Measurements from ENCODE around the gene GPR32.
A peak's percentile ranks its signal among the peaks of the same experiment; 100 is the strongest.

The GPR32 gene

DNA sequence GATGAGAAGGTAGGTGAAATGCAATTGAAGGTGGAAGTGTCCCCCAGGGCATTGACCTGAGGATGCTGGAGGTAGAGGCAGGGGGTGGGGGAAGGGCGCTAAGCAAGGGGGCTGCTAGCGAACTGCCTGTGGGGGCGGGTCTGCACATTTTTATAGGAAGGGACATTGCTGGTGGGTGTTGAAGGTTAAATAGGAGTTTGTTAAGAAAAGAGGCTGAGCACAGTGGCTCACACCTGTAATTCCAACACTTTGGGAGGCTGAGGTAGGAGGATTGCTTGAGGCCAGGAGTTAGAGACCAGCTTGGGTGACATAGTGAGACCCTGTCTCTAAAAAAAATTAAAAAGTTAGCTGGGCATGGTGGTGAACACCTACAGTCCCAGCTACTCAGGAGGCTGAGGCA lies 14.4 kb downstream of the GPR32 start:
- no peak for DNase-seq

DNA sequence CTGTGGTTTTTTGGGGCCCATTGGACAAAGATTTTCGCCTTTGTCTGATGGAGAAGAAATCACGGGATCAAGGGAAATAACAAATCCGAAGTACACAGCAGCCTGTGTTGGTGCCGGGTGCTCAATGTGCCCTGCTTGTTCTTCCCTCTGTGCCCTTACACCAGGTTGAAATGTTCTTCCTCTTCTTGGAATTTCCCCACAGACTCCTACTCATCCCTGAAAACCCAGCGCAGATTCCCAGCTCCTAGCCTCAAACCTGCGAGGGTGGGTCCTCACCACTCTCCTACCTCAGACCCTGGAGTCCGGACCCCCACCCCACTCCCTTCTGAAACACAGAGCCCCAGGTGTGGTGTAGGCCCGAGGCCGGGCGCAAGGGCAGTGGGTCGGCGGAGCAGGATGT lies 15.1 kb downstream of the GPR32 start:
- DNase-seq: no peak

DNA sequence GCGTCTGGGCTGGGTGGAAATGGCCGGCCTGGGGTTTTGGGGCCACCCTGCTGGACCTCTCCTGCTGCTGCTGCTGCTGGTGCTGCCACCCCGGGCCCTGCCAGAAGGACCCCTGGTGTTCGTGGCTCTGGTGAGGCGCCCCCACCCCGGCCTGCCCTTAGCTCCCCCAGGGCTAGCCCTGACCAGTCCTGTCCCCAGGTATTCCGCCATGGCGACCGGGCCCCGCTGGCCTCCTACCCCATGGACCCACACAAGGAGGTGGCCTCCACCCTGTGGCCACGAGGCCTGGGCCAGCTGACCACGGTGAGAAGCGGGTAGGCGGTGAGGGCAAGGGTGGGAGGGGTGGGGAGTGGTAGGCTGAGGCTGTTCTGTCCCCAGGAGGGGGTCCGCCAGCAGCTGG lies 20.1 kb downstream of the GPR32 start, which contains the start of gene ACP4:
TSS of gene ACP4 (plus strand) at position 20 of the 400 bp plus-strand sequence. CDS start at position 20, 0 bp downstream.
- DNase-seq: no peak

DNA sequence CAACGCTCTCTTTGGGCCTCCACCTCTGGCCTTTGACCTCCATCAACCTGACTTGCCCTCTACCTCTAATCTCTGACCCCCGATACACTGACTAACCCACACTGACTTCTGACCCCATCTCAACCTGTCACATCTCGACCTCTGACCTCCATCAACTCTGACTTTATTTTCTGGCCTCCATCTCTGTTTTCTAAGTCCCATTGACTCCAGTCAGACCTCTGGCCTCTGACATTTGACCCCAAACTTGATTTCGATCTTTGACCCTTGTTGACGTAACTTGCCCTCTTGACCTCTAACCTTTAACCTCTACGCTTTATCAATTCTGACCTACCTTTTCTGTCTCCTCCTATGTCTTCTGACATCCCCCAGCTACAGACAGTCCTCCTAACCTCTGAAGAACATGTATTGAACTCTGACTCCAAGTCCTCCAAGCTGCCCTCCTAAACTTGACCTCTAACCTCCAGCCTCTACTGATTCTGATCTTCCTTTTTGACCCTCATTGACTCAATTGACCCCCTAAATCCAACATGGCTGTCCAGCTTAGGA lies 20.7 kb downstream of the GPR32 start:
- no peak for DNase-seq

DNA sequence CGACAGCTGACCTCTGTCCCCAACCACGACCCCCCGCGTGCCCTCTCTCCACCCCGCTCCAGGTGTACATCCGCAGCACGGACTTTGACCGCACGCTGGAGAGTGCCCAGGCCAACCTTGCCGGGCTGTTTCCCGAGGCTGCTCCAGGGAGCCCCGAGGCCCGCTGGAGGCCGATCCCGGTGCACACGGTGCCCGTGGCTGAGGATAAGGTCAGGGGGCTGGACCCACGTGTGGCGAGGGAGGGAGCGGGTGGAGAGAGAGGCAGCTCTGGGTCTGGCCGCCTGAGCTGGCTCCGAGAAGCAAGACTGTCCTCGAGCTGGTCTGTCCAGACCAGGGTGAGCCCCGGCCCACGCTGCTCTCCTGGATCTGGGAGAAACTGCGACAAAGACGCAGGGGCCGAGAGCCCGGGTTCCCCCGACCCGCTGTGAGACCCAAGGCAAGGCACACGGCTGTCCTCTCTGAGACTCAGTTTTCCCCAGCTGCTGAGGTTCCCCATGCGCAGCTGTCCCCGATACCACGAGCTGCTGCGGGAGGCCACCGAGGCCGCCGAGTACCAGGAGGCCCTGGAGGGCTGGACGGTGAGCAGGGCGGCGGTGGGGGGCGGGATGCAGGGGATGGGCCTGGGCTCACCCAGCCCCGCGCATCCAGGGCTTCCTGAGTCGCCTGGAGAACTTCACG lies 21.5 kb downstream of the GPR32 start:
- no peak for DNase-seq

DNA sequence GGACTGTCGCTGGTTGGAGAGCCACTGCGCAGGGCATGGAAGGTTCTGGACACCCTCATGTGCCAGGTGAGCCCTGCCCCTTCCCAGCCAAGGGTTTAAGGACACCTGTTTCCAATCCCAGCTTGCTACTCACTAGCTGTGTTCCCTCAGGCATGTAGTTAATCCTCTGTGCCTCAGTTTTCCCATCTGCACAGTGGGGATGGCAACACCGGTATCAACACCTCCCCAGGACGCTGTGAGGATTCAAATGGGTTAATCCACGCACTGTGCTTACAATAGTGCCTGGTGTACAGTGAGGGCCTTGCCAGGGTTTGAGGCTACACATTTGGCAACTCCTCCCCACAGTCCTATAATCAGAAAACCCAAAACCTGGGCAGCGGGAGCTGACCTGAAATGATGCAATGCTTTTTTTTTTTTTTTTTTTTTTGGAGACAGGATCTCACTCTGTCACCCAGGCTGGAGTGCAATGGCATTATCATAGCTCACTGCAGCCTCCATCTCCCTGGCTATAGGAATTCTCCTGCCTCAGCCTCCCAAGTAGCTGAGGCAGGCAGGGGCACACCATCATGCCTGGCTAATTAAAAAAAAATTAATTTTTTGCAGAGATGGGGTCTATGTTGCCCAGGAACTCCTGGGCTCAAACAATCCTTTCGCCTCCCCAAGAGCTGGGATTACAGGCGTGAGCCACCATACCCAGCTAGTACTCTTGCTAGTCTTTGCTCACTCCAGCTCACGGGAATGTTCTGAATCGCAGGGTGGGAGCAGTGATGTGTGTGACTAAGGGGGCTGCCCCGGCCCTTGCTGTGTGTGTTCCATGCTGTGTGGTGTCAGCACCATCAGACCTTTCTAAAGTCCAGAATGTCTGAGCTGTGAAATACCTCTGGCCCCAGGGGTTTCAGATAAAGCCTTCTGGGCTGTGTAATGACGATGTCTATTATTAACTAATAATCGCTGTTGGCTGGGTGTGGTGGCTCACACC lies 22.3 kb downstream of the GPR32 start:
- no peak for DNase-seq

DNA sequence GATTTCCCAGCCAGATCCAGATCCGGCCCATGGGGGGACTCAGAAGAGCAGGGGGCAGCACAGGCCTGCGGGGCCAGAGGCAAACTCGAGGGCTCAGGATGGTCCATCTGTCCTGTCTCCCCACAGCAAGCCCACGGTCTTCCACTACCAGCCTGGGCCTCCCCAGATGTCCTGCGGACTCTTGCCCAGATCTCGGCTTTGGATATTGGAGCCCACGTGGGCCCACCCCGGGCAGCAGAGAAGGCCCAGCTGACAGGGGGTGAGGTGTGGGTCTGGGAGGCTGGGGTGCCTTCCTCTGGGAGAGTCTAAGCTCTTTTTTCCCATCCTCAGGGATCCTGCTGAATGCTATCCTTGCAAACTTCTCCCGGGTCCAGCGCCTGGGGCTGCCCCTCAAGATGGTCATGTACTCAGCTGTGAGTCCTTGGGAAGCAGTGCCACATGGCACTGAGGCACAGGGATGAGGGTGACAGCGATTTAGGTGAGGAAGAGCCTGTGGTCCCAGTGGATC lies 23.3 kb downstream of the GPR32 start:
- DNase-seq: no peak

DNA sequence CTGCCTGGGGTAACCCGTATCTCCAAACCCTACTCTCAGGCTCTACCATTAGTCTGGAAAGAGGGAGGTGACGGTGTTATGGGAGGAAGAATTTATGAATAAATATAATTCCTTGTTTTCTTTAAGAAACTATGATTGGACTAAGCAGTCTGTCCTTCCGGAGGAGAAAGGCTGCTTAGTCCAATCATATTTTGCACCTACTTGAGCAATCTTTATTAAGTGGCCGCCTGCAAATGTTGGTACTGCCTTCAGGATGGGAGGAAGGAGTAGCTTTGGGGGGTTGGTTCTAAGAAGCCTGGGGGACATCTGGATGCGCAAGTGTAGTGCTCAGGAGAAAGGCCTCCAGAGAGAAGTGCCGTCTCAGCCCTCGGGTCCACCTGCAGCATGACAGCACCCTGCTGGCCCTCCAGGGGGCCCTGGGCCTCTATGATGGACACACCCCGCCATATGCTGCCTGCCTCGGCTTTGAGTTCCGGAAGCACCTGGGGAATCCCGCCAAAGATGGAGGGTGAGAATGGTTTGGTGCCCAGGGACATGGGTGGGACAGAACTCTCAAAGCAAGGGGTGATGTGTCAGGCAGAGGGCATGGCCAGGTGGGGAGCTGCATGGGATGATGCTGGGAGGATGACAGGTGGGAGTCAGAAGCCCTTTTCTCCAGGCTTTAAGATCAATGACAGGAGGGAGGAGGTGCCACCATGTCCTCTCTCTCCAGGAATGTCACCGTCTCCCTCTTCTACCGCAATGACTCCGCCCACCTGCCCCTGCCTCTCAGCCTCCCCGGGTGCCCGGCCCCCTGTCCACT lies 24.0 kb downstream of the GPR32 start:
- DNase-seq: no peak

DNA sequence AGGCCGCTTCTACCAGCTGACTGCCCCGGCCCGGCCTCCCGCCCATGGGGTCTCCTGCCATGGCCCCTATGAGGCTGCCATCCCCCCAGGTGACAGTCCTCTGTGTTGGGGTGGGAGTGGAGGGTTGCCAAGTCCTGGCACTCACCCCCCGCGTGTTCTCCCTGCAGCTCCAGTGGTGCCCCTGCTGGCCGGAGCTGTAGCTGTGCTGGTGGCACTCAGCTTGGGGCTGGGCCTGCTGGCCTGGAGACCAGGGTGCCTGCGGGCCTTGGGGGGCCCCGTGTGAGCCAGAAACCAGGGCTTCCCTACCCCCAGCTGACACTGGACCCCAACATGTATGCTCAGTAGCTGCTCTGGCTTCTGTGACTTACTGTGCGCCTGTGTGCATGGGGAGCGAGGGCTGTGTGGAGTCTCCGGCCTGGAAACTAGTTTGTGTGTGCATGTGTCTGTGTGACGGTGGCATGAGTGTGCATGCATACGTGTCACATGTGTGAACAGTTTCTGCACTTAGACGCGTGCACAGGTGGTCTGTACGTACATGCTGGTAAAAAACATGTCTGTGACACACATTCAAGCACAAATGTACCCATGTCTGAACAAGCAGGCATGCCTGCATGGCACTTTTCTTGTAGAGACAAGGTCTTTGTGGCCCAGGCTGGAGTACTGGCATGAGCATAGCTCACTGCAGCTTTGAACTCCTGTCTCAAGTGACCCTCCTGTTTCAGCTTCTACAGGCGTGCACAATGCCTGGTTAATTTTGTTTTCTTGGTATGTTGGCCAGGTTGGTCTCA lies 24.8 kb downstream of the GPR32 start:
- peak in 1 of 4 experiments; percentile 29 for DNase-seq

DNA sequence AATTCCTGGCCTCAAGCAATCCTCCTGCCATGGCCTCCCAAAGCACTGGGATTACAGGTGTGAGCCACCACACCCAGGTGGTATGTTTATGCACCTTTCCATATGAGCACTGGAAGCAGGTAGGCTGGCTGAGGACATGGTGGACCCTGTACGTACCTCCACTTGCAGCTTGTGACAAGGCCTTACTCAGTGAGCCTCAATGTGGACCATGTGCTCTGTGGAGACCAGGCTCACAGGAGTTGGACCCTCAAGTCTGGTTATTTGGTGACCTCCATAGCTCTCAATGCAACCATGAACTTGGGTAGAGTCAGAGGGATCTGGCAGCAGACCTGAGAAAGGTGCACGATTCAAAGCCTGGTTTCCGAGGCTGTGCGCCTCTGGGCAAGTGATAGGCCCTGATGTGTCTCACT lies 25.4 kb downstream of the GPR32 start:
- no peak for DNase-seq

DNA sequence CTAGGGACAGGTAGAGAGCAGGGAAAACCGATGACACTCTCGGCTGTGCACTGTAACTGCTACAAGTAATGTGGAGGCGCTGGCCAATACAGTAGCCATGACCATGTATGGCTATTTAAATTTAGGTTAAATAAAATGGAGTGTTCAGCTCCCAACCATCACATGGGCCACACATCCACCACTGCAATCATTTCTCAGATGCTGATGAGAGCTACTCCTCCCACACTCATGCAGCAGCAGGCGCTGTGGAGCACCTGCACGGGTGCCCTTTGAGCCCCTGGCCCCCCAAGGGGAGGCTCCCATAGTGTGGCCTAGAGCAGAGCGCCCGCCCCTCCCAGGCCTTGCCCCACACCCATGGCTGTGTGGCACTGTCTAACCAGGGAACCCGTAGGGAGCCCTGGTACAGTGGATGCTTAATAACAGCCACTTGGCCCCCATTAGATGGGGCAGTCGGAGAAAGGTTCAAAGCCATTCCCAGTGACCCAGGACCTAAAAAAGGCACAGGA lies 25.9 kb downstream of the GPR32 start:
- DNase-seq: no peak

DNA sequence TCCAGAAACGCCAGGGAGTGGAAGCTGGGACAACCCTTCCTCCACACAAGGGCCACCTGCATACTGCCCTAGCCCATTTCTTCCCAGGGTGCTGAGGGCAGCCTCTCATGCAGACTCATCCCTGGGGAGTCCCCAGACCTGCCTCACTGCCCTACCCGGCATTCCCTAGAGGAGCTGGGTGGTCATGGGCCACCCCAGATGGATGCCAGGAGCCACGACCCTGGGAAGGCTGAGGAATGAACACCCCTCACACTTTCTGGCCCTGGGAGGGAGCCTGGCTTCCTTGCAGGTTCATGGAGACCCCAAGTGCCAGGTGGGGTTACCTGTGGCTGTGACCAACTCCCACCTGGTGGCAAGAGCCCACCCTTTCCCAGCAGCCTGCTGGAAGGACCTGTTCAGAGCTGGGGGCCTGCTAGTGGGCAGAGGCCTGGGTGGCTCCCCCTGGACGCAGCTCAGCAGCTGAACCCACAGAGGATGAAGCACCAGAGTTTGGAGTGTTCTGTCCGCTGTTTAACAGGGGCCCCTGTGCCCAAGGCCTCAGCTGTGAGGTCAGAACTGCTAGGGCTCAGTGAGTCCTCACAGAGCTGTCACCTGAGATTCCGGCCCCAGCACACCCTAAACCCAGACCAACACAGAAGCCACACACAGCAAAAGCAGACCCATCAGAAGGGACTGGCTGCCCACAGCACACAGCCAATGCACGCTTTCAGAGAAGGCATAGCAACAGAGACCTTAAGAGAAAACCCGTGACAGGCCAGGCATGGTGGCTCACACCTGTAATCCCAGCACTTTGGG lies 26.6 kb downstream of the GPR32 start:
- no peak for DNase-seq

DNA sequence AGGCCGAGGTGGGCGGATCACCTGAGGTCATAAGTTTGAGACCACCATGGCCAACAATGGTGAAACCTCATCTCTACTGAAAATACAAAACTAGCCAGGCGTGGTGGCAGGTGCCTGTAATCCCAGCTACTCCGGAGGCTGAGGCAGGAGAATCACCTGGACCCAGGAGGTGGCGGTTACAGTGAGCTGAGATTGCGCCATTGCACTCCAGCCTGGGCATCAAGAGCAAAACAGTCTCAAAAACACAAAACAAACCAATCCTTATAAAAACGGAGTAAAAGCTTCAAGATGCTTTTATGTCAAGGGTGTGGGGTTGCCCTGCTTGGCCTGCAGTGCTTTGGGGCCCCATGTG lies 27.1 kb downstream of the GPR32 start:
- no peak for DNase-seq

DNA sequence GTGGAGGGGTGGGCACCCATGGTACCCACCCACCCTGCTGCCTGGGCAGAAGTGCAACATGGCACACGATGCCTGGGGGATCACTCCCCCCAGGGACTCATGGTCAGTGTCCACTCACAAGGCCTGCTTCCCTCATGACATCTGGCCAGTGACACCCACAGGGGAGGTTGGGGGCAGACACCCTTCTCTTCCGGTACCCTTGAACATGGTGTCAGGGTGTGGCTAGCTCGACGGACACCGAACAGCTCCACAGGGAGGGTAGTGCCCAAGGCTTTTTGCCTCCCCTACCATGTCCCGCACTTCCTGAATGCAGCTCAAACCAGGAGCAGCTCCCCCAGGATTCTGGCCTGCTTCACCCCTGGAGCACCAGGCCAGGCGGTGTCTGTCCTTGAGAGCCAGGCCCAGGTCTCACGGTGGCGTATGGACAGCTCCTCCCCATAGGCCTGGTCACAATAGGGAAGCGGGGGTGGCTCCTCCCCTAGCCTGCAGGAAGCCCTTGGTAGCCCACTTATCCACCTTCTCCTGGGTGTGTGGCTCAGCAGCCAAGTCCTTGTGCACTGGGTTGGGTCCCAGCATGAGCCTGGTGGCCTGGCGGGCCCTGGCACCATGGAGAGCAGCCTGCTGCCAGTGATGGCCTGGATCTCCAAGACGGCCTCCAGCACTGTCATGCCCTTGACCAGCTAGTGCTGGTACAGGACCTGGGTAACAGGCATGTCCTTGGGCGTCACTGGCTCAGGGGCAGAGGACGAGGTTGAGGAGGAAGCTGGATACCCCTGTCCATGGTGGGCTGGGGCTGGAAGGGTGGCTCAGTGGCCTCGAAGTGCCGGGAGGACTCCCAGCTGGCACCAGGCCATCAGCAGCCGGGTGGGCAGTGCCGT lies 27.8 kb downstream of the GPR32 start:
- DNase-seq: no peak

DNA sequence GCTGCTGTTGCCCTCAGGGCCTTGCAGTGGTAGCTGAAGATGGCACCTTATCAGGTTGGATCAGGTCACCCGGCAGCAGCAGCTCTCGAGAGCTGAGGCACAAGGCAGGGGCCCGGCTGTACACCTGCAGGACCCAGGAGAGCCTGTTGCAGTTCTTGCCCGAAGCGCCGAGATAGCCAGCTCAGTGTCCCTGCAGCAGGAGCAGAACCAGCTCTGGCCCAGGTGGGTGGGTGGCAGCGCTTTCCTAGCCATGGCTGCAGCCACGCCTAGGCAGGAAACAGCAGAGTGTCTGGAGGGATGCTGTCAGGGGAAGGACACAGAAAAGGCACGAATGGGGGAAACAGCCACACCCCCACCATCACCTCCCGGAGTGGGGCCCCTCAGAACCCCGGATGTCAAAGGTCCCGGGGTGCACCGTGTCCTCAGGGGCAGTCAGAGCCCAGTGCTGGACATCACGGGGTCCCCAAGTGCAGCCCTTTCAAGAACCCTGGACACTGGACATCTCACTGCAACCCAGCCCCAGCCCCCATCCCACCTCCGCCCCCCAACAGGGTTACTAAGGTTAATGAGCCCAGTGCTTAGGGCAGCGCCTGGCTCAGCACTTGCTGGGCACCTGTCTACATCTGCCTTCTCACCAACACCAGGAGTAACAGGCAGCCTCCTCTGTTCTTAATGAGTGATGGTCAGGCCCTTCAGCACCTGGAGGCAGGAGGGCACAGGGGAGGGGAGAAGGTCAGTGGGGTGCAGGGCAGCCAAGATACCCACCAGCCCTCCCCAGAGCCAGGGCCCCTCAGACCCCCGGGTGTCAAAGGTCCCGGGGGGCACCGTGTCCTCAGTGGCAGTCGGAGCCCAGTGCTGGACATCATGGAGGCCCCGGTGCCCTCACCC lies 28.6 kb downstream of the GPR32 start:
- DNase-seq: no peak

DNA sequence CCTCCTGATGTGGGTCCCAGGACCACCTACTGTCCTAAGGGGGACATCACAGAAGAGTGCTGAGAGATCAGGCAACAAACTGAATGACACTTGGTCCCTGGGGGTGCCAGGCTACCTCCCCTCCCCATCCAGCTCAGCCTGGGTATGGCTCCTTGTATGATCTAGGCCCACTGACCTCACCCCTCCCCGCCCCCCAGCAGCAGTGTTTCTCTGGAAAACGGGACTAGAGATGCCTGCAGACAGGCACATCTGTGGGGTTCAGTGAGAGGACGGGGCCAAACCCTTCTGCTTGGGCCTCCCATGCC lies 29.2 kb downstream of the GPR32 start:
- no peak for DNase-seq

DNA sequence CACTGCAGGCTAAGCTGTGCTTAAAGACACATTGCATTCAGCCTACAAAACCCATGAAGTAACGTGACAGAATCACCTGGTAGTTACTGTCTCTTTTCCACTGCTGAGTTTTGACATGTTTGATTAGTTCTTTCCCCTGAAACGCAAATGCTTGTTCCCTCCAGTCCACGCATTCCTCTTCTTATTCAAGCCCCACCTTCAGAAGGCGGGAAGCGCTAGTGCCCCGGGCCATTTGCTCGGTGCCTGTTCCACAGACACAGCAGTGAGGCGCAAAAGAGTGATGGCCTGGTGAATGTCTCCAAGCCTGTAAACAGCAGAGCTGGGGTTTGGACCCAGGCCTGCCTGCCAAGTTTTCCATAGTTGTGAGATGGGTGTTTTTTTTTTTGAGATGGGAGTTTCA lies 30.8 kb downstream of the GPR32 start:
- no peak for DNase-seq

DNA sequence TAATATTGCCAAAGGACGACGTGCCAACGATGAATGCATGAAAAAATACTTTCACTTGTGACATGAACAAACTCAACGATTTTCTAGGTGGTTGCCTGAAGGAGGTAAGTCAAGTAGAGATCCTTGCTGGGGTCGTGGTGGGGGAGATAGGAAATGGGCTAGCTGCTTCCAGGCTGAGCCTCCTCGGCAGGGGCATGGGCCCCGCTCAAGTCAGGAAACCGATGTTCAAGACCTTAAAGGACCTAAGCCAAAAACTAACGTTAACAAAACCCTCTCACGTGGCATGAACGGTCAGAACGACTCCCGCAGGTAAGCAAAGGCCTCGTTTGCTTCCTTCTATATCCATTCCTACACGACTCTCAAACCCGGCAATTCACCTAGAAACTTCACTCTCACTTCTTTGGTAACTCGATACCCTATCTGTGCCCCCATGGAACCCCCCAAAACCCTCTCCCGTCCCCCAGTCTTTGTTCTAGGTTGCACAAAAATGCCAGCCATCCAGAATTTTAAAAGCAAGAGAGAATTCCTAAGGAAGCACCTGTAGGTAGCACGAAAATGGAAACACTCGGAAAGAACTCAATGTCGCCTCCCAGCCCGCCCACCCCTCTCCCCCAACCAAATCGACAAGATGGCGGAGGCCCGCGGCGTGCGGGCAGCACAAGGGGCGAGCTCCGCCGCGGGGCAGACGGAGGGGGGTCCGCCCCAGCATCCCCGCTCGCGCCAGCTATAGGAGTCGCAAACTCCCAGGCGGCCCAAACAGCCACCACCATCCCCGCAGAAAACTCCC lies 33.6 kb downstream of the GPR32 start:
- DNase-seq: peak in 3 of 4 experiments; percentile 29 to 56 (median 41)

Measured in suppressor macrophage (primary cell).